ENCODE measurements around the gene PURA.

DNA sequence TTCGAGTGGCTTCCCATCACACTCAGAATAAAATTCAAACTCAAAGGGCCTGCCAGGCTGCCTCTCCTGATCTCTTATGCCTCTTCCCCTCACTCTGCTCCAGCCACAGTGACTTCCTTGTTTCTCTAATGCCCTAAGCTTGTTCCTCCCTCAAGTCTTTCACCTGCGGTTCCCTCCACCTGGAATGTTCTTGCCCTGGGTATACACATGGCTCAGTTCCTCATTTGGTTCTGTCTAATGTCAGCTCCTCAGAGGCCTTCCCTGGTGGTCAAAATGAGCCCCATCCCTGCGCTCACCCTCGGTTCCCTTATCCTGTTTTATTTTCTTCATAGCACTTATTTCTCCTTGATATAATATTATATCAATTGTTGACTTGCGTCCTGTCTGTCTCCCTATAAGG lies 48.4 kb downstream of the PURA start:
- TF ChIP-seq CTCF (IDR thresholded peaks at IDR 0.05): no peak
- no peak for TF ChIP-seq EZH2 (IDR thresholded peaks at IDR 0.05; ENCODE audit: borderline replicate concordance, insufficient read depth, low read depth, low read length, poor library complexity, severe bottlenecking)

Data from B cell (primary cell).